ENCODE measurements around the gene CIPC.

The CIPC gene

GRCh38 chr14:77120771-77121743, 23.0 kb downstream of the CIPC start:
- no peak for TF ChIP-seq ZNF274 (IDR thresholded peaks at IDR 0.05; ENCODE audit: low read depth, low read length)

GRCh38 chr14:77122526-77123125, 24.6 kb downstream of the CIPC start:
- TF ChIP-seq ZNF274 (IDR thresholded peaks at IDR 0.05; ENCODE audit: low read depth, low read length), result no peak

More at GRCh38 chr14:77120771-77121743, 23.0 kb downstream of the CIPC start:
- H3K4me3 ChIP-seq (ENCODE audit: low read length), result peak overlapping the region; percentile 35; the same call in 1 of the 2 replicates

DNA sequence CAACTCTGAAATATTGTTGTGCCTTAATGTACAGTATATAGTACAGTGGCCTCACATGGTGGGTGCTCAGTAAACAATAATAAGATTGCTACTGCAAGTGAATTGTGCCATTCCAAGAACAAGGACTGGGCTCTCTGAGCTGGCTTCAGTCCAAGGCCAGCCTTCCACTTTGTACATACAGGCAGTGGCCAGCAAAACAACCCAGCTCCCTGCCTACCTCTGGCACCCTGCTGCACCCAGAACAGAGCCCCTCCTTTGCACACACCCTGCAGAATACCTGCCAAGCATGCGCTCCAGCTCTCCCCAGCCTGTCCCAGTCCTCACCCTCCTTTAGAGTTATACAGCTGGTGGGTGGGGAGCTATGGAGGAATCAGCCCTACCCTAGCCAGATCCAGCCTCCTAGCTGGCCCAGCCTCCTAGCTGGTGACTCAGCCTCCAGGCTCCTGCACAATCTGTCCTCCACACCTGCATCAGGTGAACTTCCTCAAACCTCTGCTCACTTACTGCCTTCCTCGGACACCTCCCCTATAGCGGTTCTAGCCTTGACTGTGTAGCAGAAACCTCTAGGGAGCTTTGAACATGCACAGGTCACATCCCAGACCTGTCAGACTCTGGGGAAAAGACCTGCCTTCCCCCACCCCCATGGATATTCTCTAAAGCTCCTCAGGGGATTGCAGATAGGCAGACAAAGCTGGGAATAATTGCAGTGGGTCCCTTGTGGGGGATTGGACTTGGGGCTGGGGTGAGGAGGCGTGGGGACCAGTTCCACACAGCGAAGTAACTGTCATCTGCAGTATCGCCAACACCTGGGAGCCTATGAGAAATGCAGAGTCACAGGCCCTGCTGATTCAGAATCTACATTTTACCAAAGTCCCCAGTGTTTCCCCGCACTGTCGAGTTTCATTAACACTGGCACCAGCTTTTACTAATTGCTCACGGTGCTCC, 25.6 kb downstream of the CIPC start:
- no peak overlapping the region; the same call in 1 of the 2 replicates for H3K4me3 ChIP-seq (ENCODE audit: low read length)
- no peak for TF ChIP-seq ZNF274 (IDR thresholded peaks at IDR 0.05; ENCODE audit: low read depth, low read length)

More at GRCh38 chr14:77122526-77123125, 24.6 kb downstream of the CIPC start:
- no peak overlapping the region for H3K4me3 ChIP-seq (ENCODE audit: low read length)

DNA sequence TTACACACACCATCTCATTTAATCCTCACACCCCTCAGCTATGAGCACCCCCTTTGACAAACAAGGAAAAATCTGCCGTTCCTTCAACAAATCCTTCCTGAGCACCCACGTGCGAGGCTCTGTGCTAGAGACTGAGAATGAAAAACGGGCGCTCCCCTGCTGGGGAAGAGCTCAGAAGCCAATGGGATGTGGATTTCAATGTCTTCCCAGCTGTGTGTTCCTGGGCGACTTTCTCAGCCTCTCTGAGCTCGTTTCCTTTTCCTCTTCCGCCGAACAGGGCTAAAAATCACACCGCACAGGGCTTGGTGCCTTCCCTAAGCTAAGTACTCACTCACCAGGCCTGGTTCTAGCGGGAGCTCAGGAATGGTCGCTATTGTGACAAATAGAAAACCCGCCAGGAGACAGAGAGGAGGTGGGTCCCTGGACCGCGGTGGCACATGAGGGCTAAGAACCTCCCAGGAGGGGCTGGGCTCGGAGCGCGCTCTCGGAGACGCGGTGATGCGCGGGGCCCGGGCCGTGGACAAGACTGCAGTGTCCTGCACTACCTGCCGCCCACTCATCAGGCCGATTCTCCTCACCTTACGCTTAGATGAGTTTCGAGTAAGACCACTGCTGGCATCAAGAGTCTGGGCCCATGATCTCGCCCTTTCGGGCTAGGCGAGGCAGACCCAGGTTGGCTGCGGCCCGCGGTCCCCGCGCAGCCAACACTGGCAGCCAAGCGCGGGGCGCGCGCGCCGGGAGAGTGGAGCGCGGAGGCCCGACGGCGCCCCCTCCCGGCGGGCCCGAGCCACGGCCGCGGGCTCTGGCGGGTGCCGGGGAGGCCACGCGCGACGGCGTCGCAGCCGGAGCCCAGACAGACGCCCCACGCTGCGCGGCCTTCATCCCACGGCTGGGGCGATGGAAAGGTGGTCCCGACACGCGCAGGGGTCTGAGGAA, 26.6 kb downstream of the CIPC start:
- H3K4me3 ChIP-seq (ENCODE audit: low read length), result peak overlapping the region; percentile 27; the same call in 1 of the 2 replicates
- TF ChIP-seq ZNF274 (IDR thresholded peaks at IDR 0.05; ENCODE audit: low read depth, low read length), result no peak

- no peak overlapping the region; the same call in 1 of the 2 replicates for H3K4me3 ChIP-seq (ENCODE audit: low read length)
- TF ChIP-seq ZNF274 (IDR thresholded peaks at IDR 0.05; ENCODE audit: low read depth, low read length), result no peak
Measured at GRCh38 chr14:77125281-77125801, 27.3 kb downstream of the CIPC start.

DNA sequence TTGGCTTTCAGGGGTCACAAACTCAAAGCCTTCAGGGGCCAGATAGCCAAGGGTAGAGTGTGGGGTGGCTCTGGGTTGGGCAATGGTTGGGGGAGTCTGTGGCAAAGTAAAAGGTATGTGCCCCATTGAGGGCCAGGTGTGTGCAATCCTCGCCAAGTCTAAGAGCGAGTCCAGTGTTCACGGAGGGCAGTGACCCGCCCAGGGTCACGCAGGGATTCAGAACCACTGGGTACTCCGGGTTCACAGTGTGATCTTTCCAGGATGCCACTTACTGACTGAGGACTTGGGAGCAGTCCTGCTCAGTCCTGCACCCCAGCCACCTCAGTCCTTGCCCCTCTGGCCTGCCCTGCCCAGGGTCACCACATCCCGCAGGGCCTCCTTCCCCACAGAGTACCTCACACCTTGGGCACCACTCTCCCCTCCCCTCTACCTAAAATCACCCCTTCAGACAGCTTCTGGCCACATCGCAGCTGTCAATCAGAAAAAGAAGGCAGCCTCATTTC, 27.8 kb downstream of the CIPC start:
- no peak for TF ChIP-seq ZNF274 (IDR thresholded peaks at IDR 0.05; ENCODE audit: low read depth, low read length)
- no peak overlapping the region for H3K4me3 ChIP-seq (ENCODE audit: low read length)

GRCh38 chr14:77126461-77126990, 28.5 kb downstream of the CIPC start:
- no peak for TF ChIP-seq ZNF274 (IDR thresholded peaks at IDR 0.05; ENCODE audit: low read depth, low read length)
- H3K4me3 ChIP-seq (ENCODE audit: low read length), result no peak overlapping the region

DNA sequence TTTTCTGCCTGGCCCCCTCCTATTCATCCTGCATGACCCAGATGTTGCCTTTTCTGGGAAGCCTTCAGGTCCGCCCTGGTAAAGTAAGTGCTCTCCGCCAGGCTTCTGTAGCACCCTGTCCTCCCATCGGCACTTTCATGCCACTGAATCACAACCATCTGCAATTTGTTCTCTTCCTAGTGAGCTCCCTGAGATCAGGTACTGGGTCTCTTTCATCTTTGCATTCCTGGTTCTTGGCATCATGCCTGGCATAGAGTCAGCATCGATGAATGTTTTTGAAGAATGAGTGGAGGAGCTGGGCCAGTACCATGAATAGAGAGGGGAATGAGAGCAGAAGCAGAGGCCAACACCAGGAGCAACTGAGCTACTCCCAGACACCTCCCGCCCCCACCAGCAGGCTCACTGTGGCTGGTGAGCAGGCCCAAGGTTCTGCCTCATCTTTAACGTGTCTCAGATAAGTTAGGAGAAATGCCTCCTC, 30.4 kb downstream of the CIPC start:
- TF ChIP-seq ZNF274 (IDR thresholded peaks at IDR 0.05; ENCODE audit: low read depth, low read length), result no peak
- H3K4me3 ChIP-seq (ENCODE audit: low read length), result no peak overlapping the region

DNA sequence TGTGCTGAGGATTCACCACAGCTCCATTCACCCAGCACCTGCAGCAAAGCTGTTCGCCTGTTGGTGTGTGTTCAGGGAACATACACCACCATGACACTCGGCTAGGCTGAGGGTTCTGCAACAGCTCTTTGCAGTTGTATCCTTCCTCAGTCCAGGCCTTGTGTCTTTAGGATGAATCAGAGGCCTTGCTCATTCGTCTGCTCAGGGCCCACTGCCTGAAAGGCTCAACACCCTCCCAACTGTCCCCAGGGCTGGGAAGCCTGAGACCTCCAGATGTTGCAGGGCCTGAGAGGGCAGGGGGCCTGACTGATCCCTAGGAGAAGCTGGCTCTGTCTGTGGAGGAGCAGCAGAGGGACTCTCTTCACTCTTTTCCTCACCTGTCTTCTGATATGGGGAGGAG, 32.3 kb downstream of the CIPC start:
- TF ChIP-seq ZNF274 (IDR thresholded peaks at IDR 0.05; ENCODE audit: low read depth, low read length), result no peak
- no peak overlapping the region for H3K4me3 ChIP-seq (ENCODE audit: low read length)

DNA sequence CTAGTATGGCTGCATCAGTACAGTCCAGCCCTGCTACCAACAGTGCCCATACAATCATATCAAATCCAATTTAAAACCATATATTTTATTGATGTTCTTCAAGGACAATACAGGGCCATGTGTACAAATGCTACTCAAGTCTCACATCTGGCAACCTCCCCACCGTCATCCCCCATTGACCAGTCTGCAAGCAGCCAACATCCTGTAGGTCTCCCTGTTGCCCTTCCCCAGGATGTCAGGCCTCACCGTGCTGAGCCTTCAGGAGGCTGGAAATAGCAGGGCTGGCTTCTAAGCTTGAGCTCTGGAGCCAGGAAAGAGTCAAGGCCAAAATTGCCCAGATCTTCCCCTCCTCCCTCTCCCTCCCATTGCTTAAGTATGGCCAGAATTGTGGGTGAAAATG, 33.1 kb downstream of the CIPC start:
- no peak for TF ChIP-seq ZNF274 (IDR thresholded peaks at IDR 0.05; ENCODE audit: low read depth, low read length)
- H3K4me3 ChIP-seq (ENCODE audit: low read length), result no peak overlapping the region

DNA sequence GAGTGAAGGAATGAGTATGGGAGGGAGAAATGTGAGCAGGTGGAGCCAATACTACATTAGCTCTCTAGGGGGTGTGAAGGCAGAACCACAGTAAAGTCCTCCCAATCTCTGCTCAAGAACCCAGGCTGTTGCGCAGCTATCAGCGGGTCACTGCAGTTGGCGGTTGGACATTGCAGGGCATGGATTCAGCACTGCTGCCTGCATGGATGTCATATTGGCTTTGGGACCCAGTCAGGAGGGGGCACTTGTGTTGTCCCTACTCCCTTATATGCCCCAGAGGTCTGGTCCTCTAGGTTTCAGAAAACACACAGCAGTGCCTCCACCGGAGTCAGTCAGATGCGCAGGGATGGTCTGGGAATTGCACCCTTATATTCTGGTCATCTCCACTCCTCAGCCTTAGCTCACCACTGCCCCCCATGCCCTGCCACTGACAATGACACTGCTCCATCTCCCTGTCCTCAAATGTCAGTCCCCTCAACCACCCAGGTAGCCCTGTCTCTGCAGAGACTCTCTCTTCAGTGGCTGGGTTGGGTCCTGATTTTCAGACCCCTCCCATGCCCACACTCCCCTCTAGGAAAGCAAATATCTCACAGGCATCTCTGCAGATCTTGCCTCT, 33.9 kb downstream of the CIPC start:
- no peak overlapping the region for H3K4me3 ChIP-seq (ENCODE audit: low read length)
- no peak for TF ChIP-seq ZNF274 (IDR thresholded peaks at IDR 0.05; ENCODE audit: low read depth, low read length)
